ENCODE results near the gene ATP13A2.

Gene ATP13A2

GRCh38 chr1:17023102-17023501 lies 11.4 kb upstream of the ATP13A2 start:
- Mint-ChIP-seq H3K9me3 (no peaks in the 10 kb centered on the region), H3K27me3 (no peaks in the 10 kb centered on the region), H3K4me1 (ENCODE audit: low read depth) (peaks cover 45% of the 10 kb centered on the region), H3K36me3 (ENCODE audit: low read depth) (peaks cover 95% of the 10 kb centered on the region), H3K4me3 (no peak overlapping the region), H3K27ac (peak overlapping the region; percentile 67)
- intact Hi-C loops (cut with micrococcal nuclease) = no loop called here

GRCh38 chr1:17021896-17022295 lies 10.2 kb upstream of the ATP13A2 start:
- H3K4me1 Mint-ChIP-seq (ENCODE audit: low read depth) = peaks cover 33% of the 10 kb centered on the region
- H3K9me3 Mint-ChIP-seq = no peaks in the 10 kb centered on the region
- peaks cover 91% of the 10 kb centered on the region for H3K36me3 Mint-ChIP-seq (ENCODE audit: low read depth)
- intact Hi-C loops (cut with micrococcal nuclease) = no loop called here
- H3K4me3 Mint-ChIP-seq = no peak overlapping the region
- H3K27ac Mint-ChIP-seq = peak overlapping the region; percentile 45
- H3K27me3 Mint-ChIP-seq = no peaks in the 10 kb centered on the region

DNA sequence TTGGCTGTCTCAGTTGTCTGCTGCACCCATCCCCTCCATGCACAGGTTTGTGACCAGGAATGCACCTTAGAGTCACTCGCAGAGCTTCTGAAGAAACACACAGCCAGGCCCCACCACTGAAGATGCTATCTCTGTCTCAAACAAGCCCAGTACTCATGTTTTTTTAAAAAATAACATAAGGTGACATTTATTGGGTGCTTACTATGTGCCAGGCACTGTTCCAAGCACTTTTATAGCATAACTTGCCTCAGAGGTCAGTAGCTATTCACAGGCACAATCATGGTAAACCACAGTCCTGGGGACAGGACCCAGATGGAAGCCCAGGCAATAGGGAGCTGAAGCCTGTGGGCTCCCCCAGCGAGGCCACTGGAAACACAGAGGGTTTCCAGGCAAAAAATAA lies 8.8 kb upstream of the ATP13A2 start:
- Mint-ChIP-seq H3K36me3 (ENCODE audit: low read depth) (peaks cover 84% of the 10 kb centered on the region), H3K4me1 (ENCODE audit: low read depth) (peaks cover 31% of the 10 kb centered on the region), H3K4me3 (no peak overlapping the region), H3K27ac (no peak overlapping the region), H3K27me3 (no peaks in the 10 kb centered on the region), H3K9me3 (no peaks in the 10 kb centered on the region)
- intact Hi-C loops (cut with micrococcal nuclease) = no loop called here

GRCh38 chr1:17018849-17019248 lies 7.1 kb upstream of the ATP13A2 start:
- Mint-ChIP-seq H3K27ac (no peak overlapping the region), H3K4me3 (no peak overlapping the region)
- intact Hi-C loops (cut with micrococcal nuclease) = no loop called here

DNA sequence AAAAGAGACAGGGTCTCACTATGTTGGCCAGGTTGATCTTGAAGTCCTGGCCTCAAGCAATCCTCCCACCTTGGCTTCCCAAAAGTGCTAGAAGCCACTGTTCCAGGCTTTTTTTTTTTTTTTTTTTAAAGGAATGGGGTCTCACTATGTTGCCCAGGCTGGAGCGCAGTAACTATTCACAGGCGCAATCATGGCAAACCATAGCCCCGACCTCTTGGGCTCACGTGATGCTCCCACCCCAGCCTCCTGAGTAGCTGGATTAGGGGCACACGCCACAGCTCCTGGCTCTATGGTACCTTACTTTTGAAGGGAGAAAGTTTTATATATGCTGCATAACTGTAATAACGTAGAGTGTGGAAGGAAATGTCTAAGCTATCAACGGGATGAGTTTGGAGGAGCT lies 5.7 kb upstream of the ATP13A2 start:
- H3K4me1 Mint-ChIP-seq (ENCODE audit: low read depth) = peaks cover 29% of the 10 kb centered on the region
- H3K27ac Mint-ChIP-seq = no peak overlapping the region
- no peak overlapping the region for H3K4me3 Mint-ChIP-seq
- peaks cover 57% of the 10 kb centered on the region for H3K36me3 Mint-ChIP-seq (ENCODE audit: low read depth)
- H3K9me3 Mint-ChIP-seq = no peaks in the 10 kb centered on the region
- peaks cover 6% of the 10 kb centered on the region for H3K27me3 Mint-ChIP-seq
- intact Hi-C loops (cut with micrococcal nuclease) = no loop called here

More at GRCh38 chr1:17018849-17019248, 7.1 kb upstream of the ATP13A2 start:
- Mint-ChIP-seq H3K9me3 (no peaks in the 10 kb centered on the region), H3K4me1 (ENCODE audit: low read depth) (peaks cover 31% of the 10 kb centered on the region), H3K36me3 (ENCODE audit: low read depth) (peaks cover 71% of the 10 kb centered on the region), H3K27me3 (no peaks in the 10 kb centered on the region)

DNA sequence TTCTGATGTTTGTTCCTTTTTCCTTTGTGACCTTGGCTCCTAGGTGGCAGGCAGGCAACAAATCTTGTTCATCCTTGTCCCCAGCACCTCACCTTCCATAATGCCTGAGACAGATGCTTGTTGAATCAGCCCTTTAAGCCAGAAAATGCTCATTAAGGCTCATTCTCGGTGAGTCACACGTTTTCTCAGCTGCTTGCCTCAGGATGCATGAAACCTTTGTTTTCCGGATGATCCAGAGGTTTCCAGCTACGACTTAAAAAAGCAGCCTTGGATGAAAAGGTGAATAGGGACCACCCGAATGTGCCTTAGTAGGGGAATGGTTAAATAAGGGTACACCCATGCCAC lies 4.6 kb upstream of the ATP13A2 start:
- Mint-ChIP-seq H3K27ac (no peak overlapping the region), H3K27me3 (peaks cover 10% of the 10 kb centered on the region)

GRCh38 chr1:17014671-17015567 lies 3.2 kb upstream of the ATP13A2 start:
- Mint-ChIP-seq H3K27me3 (peaks cover 10% of the 10 kb centered on the region), H3K27ac (peak overlapping the region; percentile 52), H3K4me1 (ENCODE audit: low read depth) (peaks cover 49% of the 10 kb centered on the region), H3K36me3 (ENCODE audit: low read depth) (peaks cover 32% of the 10 kb centered on the region), H3K9me3 (no peaks in the 10 kb centered on the region), H3K4me3 (no peak overlapping the region)
- intact Hi-C loops (cut with micrococcal nuclease) = no loop called here

More for the DNA sequence above, 4.6 kb upstream of the ATP13A2 start:
- Mint-ChIP-seq H3K4me3 (no peak overlapping the region), H3K4me1 (ENCODE audit: low read depth) (peaks cover 37% of the 10 kb centered on the region), H3K36me3 (ENCODE audit: low read depth) (peaks cover 46% of the 10 kb centered on the region), H3K9me3 (no peaks in the 10 kb centered on the region)
- intact Hi-C loops (cut with micrococcal nuclease) = no loop called here

GRCh38 chr1:17013491-17014320 lies 2.0 kb upstream of the ATP13A2 start:
- H3K36me3 Mint-ChIP-seq (ENCODE audit: low read depth) = peaks cover 20% of the 10 kb centered on the region
- intact Hi-C loops (cut with micrococcal nuclease) = loop anchor here (2.0 kb wide), 1 partner anchor 13 kb away; no protein-coding TSS in a partner anchor

DNA sequence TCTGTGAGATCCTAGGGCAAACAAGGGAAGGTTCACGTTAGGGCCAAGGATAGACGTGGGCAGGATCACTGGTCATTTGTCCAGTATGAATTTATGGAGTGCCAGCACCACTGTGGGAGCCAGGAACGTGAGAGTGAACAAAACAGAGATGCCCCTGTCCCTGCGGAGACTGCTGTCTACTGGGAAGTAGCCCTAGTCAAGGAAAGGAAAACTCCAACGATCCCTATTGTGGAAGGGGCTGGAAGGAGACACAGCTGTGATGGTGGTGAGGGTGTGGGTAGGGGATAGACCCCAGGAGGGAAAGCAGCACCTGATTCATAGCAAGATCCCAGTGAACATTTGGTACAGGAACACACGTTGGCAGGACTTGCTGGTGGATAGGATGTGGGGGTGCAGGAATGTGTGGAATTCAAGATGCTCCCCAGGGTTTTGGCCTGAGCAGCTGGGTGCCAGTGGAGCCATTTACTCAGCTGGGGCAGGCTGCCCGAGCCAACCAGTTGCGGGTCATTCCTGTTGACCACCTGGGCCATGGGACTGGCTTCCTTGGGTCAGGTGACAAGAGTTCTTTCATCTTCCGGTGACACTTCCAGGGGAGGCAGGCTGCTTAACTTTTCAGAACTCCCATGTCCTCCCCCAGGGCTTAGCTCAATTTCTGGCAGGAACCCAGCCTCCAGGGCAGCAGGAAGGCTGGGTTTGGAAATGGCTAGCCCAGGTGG lies 1.2 kb upstream of the ATP13A2 start:
- H3K27ac Mint-ChIP-seq = no peak overlapping the region
- H3K4me1 Mint-ChIP-seq (ENCODE audit: low read depth) = peaks cover 52% of the 10 kb centered on the region
- H3K36me3 Mint-ChIP-seq (ENCODE audit: low read depth) = peaks cover 12% of the 10 kb centered on the region
- intact Hi-C loops (cut with micrococcal nuclease) = loop anchor here (2.0 kb wide), 1 partner anchor 14 kb away; no protein-coding TSS in a partner anchor
- H3K27me3 Mint-ChIP-seq = peaks cover 10% of the 10 kb centered on the region
- H3K4me3 Mint-ChIP-seq = no peak overlapping the region
- H3K9me3 Mint-ChIP-seq = no peaks in the 10 kb centered on the region

More at GRCh38 chr1:17013491-17014320, 2.0 kb upstream of the ATP13A2 start:
- H3K4me1 Mint-ChIP-seq (ENCODE audit: low read depth) = peaks cover 52% of the 10 kb centered on the region
- peak overlapping the region; percentile 52 for H3K27ac Mint-ChIP-seq
- no peak overlapping the region for H3K4me3 Mint-ChIP-seq
- H3K9me3 Mint-ChIP-seq = no peaks in the 10 kb centered on the region
- H3K27me3 Mint-ChIP-seq = peaks cover 10% of the 10 kb centered on the region

DNA sequence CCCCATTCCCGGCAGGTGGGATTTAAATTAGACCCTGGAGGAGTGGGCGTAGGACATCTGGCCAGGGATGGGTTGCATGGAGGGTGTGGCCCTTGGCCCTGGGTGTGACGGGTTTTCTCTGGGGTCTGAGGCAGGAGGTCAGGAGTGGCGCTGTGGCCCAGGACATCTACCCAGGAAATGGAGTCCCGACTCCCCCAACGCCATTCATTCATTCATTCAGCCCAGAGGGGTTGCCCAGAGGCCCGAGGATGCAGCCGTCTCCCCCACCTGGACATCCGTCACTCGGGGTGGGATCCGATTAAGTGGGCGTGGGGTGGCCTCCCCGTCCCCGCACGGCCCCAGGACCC lies 663 bp downstream of the ATP13A2 start:
- Mint-ChIP-seq H3K4me3 (peak overlapping the region; percentile 80), H3K27me3 (peaks cover 10% of the 10 kb centered on the region), H3K36me3 (ENCODE audit: low read depth) (peaks cover 13% of the 10 kb centered on the region), H3K9me3 (no peaks in the 10 kb centered on the region), H3K4me1 (ENCODE audit: low read depth) (peaks cover 52% of the 10 kb centered on the region), H3K27ac (peak overlapping the region; percentile 60)
- intact Hi-C loops (cut with micrococcal nuclease) = no loop called here

GRCh38 chr1:17009706-17010105 lies 2.0 kb downstream of the ATP13A2 start:
- peaks cover 10% of the 10 kb centered on the region for H3K27me3 Mint-ChIP-seq
- peak overlapping the region; percentile 60 for H3K27ac Mint-ChIP-seq
- peak overlapping the region; percentile 13 for H3K4me3 Mint-ChIP-seq
- peaks cover 27% of the 10 kb centered on the region for H3K36me3 Mint-ChIP-seq (ENCODE audit: low read depth)
- no peaks in the 10 kb centered on the region for H3K9me3 Mint-ChIP-seq
- H3K4me1 Mint-ChIP-seq (ENCODE audit: low read depth) = peaks cover 51% of the 10 kb centered on the region
- intact Hi-C loops (cut with micrococcal nuclease) = loop anchor here (5.0 kb wide), 1 partner anchor 38 kb away; no protein-coding TSS in a partner anchor

- no peaks in the 10 kb centered on the region for H3K9me3 Mint-ChIP-seq
- H3K36me3 Mint-ChIP-seq (ENCODE audit: low read depth) = peaks cover 40% of the 10 kb centered on the region
- H3K27ac Mint-ChIP-seq = no peak overlapping the region
- H3K27me3 Mint-ChIP-seq = peaks cover 10% of the 10 kb centered on the region
- peaks cover 40% of the 10 kb centered on the region for H3K4me1 Mint-ChIP-seq (ENCODE audit: low read depth)
- intact Hi-C loops (cut with micrococcal nuclease) = loop anchor here (5.0 kb wide), 1 partner anchor 39 kb away; no protein-coding TSS in a partner anchor
- no peak overlapping the region for H3K4me3 Mint-ChIP-seq
These were observed 3.4 kb downstream of the ATP13A2 start for GRCh38 chr1:17008208-17008855.

DNA sequence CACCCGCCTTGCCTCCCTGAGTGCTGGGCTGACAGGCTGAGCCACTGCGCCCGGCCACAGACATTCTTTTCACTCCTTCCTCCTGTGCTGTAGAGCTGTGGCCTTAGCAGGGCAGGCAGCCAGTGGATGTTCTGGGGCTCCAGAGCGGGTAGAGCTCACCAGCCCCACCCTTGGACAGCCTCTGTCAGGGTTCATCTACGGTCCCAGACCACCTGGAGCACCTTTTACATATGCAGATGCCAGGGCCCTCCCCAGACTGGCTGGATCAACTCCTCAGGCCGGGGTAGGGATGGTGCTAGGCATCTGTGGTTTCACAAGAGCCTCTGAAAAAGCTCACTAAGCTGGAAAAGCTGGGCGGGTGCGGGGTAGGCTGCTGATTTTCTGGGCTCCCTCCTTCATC lies 4.6 kb downstream of the ATP13A2 start:
- Mint-ChIP-seq H3K36me3 (ENCODE audit: low read depth) (peaks cover 52% of the 10 kb centered on the region), H3K4me1 (ENCODE audit: low read depth) (peaks cover 28% of the 10 kb centered on the region), H3K9me3 (no peaks in the 10 kb centered on the region), H3K27me3 (peaks cover 1% of the 10 kb centered on the region), H3K27ac (no peak overlapping the region), H3K4me3 (no peak overlapping the region)
- intact Hi-C loops (cut with micrococcal nuclease) = loop anchor here (5.0 kb wide), 1 partner anchor 40 kb away; no protein-coding TSS in a partner anchor
